Measurements from ENCODE around the gene CHCHD3.

The CHCHD3 gene

DNA sequence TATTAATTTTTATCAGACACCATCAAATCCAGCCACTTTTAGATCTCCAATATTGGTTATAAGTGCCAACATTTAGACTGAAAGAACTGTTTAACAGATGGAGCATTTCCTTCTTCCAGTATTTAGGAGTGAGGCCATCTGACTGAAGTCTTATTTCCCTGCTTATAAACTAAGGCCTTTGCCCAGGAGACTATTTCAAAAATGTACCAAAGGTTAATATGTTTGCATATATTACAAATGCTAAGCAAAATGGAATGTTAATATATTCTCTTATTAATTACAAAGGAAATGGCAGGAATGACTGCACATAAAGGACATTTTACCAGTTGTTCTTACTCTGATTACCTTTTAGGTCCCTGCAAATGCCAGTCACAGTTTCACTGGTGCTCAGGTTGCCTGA lies 266.8 kb downstream of the CHCHD3 start:
- peaks cover 12% of the 10 kb centered on the region for H3K36me3 Mint-ChIP-seq (ENCODE audit: low read depth)
- H3K4me1 Mint-ChIP-seq (ENCODE audit: low read depth), result no peaks in the 10 kb centered on the region
- no peak overlapping the region for H3K4me3 Mint-ChIP-seq
- H3K27ac Mint-ChIP-seq, result no peak overlapping the region
- H3K9me3 Mint-ChIP-seq, result no peaks in the 10 kb centered on the region
- no peaks in the 10 kb centered on the region for H3K27me3 Mint-ChIP-seq
- intact Hi-C loops (cut with micrococcal nuclease), result no loop called here

- Mint-ChIP-seq H3K36me3 (ENCODE audit: low read depth) (peaks cover 12% of the 10 kb centered on the region), H3K27me3 (no peaks in the 10 kb centered on the region), H3K4me1 (ENCODE audit: low read depth) (no peaks in the 10 kb centered on the region), H3K27ac (no peak overlapping the region), H3K4me3 (no peak overlapping the region), H3K9me3 (no peaks in the 10 kb centered on the region)
- intact Hi-C loops (cut with micrococcal nuclease), result no loop called here
These were observed 271.3 kb downstream of the CHCHD3 start for GRCh38 chr7:132810561-132810960.

DNA sequence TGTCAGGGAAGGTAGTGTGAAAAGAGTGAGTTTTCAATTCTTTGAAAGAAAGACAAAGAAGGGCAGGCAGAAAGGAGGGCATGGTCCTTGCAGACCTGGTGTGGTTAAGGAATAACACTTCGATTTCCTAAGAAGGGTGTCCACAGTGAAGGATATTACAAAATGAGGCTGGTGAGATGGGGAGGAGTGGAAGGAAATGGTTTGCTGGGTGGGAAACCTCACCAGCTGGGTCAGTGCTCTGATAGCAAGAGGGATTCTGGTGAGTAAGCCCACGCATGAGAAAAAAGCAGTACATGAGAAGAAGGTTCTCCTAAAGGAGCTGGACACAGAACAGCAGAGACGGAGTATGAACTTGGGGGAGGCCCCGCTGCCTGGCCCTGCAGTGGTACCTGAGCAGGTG lies 275.1 kb downstream of the CHCHD3 start:
- H3K27me3 Mint-ChIP-seq, result no peaks in the 10 kb centered on the region
- peaks cover 11% of the 10 kb centered on the region for H3K36me3 Mint-ChIP-seq (ENCODE audit: low read depth)
- intact Hi-C loops (cut with micrococcal nuclease), result no loop called here
- H3K9me3 Mint-ChIP-seq, result no peaks in the 10 kb centered on the region
- no peak overlapping the region for H3K4me3 Mint-ChIP-seq
- H3K4me1 Mint-ChIP-seq (ENCODE audit: low read depth), result no peaks in the 10 kb centered on the region
- no peak overlapping the region for H3K27ac Mint-ChIP-seq

DNA sequence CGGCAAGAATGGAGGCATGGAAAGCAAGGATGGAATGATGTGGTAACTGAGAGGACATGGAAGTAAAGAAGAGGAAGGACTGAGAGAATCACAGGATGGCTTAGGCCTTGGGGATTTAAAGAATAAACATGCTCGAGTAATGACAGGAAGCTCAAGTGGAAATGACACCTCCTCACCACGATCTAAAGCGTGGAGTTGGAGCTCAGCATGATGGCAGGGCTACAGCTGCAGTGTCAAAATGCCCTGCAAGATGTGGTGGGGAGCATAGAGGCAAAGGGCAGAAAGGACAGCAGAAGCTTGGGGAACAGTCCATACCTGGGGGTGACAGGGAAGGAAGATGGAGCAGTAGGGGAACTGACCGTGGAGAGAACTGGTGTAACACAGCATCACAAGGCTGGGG lies 276.1 kb downstream of the CHCHD3 start:
- no peak overlapping the region for H3K4me3 Mint-ChIP-seq
- H3K9me3 Mint-ChIP-seq, result no peaks in the 10 kb centered on the region
- no peaks in the 10 kb centered on the region for H3K4me1 Mint-ChIP-seq (ENCODE audit: low read depth)
- H3K27me3 Mint-ChIP-seq, result no peaks in the 10 kb centered on the region
- intact Hi-C loops (cut with micrococcal nuclease), result no loop called here
- no peak overlapping the region for H3K27ac Mint-ChIP-seq
- H3K36me3 Mint-ChIP-seq (ENCODE audit: low read depth), result peaks cover under 1% of the 10 kb centered on the region

DNA sequence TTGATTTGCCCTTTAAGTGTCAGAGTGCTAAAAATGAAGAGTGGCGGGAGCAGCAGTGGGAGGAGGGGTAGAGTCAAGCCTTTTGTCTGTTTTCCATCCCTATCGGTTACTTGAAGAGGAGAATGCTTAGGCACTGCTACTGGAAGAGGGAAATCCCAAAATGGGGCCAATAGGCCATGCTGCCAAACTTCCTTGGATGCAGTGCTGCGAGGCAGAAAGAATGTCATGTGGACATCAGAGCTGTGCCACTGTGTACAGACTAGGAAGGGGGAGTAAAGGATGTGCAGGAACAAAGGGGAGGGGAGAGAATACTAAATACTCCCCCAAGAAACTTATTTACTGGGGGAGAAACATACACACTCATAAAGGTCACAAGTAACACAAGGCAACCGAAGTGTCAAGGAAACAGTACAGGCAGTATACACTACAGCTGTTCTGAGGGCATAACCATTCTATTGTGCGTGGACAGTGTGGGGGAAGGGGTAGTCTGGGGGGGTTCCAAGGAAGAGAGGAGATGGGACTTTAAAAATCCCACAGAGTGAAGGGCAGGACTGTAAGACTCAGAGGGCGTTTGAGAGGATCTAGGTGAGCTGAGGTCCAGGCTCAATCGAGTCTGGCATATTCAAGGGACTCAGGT lies 276.9 kb downstream of the CHCHD3 start:
- H3K9me3 Mint-ChIP-seq, result no peaks in the 10 kb centered on the region
- no peak overlapping the region for H3K4me3 Mint-ChIP-seq
- H3K4me1 Mint-ChIP-seq (ENCODE audit: low read depth), result no peaks in the 10 kb centered on the region
- intact Hi-C loops (cut with micrococcal nuclease), result no loop called here
- no peaks in the 10 kb centered on the region for H3K27me3 Mint-ChIP-seq
- no peak overlapping the region for H3K27ac Mint-ChIP-seq
- no peaks in the 10 kb centered on the region for H3K36me3 Mint-ChIP-seq (ENCODE audit: low read depth)

DNA sequence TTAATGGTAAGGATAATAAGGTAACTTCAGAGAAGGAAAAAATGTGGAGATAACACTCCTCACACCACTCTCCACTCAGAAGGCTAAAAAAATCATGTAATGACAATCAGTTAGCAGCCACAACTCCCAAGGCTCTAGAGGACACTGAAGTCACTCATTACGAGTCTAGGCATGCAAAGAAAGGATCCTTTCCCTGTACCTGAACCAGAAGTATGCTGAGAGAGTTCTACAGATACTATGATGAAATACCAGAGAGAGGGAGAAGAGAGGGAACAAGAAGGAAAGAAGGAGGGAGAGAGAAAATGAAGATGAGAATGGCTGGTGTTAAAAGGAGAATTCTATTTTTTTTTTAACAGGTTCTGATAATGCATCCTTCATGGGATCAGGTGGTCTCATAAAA lies 281.4 kb downstream of the CHCHD3 start:
- no peaks in the 10 kb centered on the region for H3K4me1 Mint-ChIP-seq (ENCODE audit: low read depth)
- H3K4me3 Mint-ChIP-seq, result no peak overlapping the region
- intact Hi-C loops (cut with micrococcal nuclease), result no loop called here
- peaks cover 15% of the 10 kb centered on the region for H3K36me3 Mint-ChIP-seq (ENCODE audit: low read depth)
- no peaks in the 10 kb centered on the region for H3K9me3 Mint-ChIP-seq
- no peaks in the 10 kb centered on the region for H3K27me3 Mint-ChIP-seq
- H3K27ac Mint-ChIP-seq, result no peak overlapping the region

GRCh38 chr7:132799081-132799413 lies 282.8 kb downstream of the CHCHD3 start:
- intact Hi-C loops (cut with micrococcal nuclease), result no loop called here
- no peak overlapping the region for H3K4me3 Mint-ChIP-seq
- H3K4me1 Mint-ChIP-seq (ENCODE audit: low read depth), result no peaks in the 10 kb centered on the region
- H3K36me3 Mint-ChIP-seq (ENCODE audit: low read depth), result peaks cover 28% of the 10 kb centered on the region
- no peak overlapping the region for H3K27ac Mint-ChIP-seq
- H3K9me3 Mint-ChIP-seq, result no peaks in the 10 kb centered on the region
- H3K27me3 Mint-ChIP-seq, result no peaks in the 10 kb centered on the region

DNA sequence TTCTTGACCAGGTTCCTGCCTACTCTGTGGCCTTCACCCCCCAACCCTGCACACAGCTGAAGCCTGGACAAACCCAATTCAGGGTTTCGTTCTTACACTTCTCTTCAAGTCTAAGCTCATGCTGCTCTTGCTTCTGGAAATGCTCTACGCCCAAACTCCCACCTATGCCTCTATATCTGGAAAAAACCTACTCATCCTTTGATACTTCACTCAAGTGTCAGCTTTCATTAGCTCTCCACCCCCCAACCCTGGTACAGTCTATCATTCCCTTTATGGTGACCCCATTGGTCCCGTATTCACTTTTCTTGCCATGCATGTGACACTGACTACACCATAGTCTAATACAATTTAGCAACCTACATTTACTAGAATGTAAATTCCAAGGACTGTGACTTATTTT lies 284.7 kb downstream of the CHCHD3 start:
- intact Hi-C loops (cut with micrococcal nuclease), result no loop called here
- Mint-ChIP-seq H3K4me1 (ENCODE audit: low read depth) (peaks cover 8% of the 10 kb centered on the region), H3K9me3 (no peaks in the 10 kb centered on the region), H3K27me3 (no peaks in the 10 kb centered on the region), H3K27ac (no peak overlapping the region), H3K4me3 (no peak overlapping the region), H3K36me3 (ENCODE audit: low read depth) (peaks cover 35% of the 10 kb centered on the region)

GRCh38 chr7:132793474-132793873 lies 288.4 kb downstream of the CHCHD3 start:
- no peaks in the 10 kb centered on the region for H3K9me3 Mint-ChIP-seq
- H3K4me1 Mint-ChIP-seq (ENCODE audit: low read depth), result peaks cover 8% of the 10 kb centered on the region
- H3K4me3 Mint-ChIP-seq, result no peak overlapping the region
- intact Hi-C loops (cut with micrococcal nuclease), result no loop called here
- H3K36me3 Mint-ChIP-seq (ENCODE audit: low read depth), result peaks cover 54% of the 10 kb centered on the region
- H3K27me3 Mint-ChIP-seq, result no peaks in the 10 kb centered on the region
- H3K27ac Mint-ChIP-seq, result no peak overlapping the region

DNA sequence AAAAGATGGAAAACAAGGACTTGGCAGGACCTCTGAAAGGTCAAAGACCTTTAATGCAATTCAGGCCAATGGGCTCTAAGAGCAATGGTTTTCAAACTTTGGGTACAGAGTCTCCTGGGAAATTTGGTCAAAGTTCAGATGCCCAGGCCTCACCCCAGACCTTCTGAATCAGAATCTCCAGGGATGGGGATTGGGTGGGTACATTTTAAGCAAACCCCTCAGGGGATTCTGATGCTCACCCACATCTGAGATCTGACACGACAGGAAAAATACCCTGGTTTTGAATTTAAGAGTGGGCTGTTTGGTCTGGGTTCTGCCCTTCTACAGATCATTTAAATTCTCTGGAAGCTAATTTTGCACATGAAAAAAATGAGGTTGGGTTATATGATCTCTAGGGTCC lies 290.9 kb downstream of the CHCHD3 start:
- H3K36me3 Mint-ChIP-seq (ENCODE audit: low read depth), result peaks cover 56% of the 10 kb centered on the region
- intact Hi-C loops (cut with micrococcal nuclease), result no loop called here
- H3K9me3 Mint-ChIP-seq, result no peaks in the 10 kb centered on the region
- H3K4me1 Mint-ChIP-seq (ENCODE audit: low read depth), result peaks cover 8% of the 10 kb centered on the region
- no peak overlapping the region for H3K27ac Mint-ChIP-seq
- H3K4me3 Mint-ChIP-seq, result no peak overlapping the region
- no peaks in the 10 kb centered on the region for H3K27me3 Mint-ChIP-seq

DNA sequence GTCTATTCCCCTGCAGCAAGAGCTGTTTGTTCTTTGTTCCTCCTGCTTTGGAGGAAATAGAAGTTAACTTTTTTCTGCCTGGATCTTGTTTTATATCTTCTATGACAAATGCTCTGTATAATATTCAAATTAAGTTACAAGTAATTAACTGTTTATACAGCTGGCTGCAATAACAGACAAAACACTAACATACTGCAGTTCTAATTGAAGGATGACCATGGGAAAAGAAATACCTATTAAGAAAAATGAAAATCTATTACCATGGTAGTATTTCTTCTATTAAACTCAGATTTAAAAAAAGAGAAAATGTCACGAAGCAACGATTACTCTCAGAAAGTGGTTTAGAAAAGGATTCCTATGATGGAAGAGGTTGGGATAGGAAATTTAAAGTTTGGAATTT lies 291.8 kb downstream of the CHCHD3 start:
- intact Hi-C loops (cut with micrococcal nuclease), result no loop called here
- no peaks in the 10 kb centered on the region for H3K27me3 Mint-ChIP-seq
- H3K27ac Mint-ChIP-seq, result no peak overlapping the region

DNA sequence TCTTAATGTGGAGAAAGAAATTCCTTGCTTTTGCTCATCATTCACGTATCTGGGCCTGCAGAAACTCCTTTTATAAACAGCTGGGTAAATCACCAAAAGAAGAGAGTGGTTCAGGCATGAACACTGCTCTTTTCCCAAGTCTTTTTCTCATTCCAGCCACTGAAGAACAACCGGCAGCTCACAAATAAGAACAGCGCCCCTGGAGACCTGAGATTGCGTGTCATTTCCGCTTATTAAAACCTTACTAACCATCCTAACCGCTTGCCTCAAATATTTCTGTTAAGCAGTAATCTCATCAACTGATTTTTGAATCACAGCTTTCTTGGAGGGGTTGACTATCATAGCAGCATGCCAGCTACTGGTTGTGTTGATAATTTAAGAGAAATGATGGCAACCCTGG lies 292.6 kb downstream of the CHCHD3 start:
- peaks cover 57% of the 10 kb centered on the region for H3K36me3 Mint-ChIP-seq (ENCODE audit: low read depth)
- intact Hi-C loops (cut with micrococcal nuclease), result no loop called here

More for the DNA sequence above, 291.8 kb downstream of the CHCHD3 start:
- H3K4me3 Mint-ChIP-seq, result no peak overlapping the region
- no peaks in the 10 kb centered on the region for H3K9me3 Mint-ChIP-seq
- H3K4me1 Mint-ChIP-seq (ENCODE audit: low read depth), result peaks cover 8% of the 10 kb centered on the region
- H3K36me3 Mint-ChIP-seq (ENCODE audit: low read depth), result peaks cover 58% of the 10 kb centered on the region

GRCh38 chr7:132785870-132786269 lies 296.0 kb downstream of the CHCHD3 start:
- Mint-ChIP-seq H3K27me3 (no peaks in the 10 kb centered on the region), H3K27ac (no peak overlapping the region), H3K4me1 (ENCODE audit: low read depth) (peaks cover 5% of the 10 kb centered on the region), H3K36me3 (ENCODE audit: low read depth) (peaks cover 53% of the 10 kb centered on the region), H3K9me3 (no peaks in the 10 kb centered on the region), H3K4me3 (no peak overlapping the region)
- intact Hi-C loops (cut with micrococcal nuclease), result no loop called here

More for the DNA sequence above, 292.6 kb downstream of the CHCHD3 start:
- H3K9me3 Mint-ChIP-seq, result no peaks in the 10 kb centered on the region
- peaks cover 8% of the 10 kb centered on the region for H3K4me1 Mint-ChIP-seq (ENCODE audit: low read depth)
- no peaks in the 10 kb centered on the region for H3K27me3 Mint-ChIP-seq
- H3K4me3 Mint-ChIP-seq, result no peak overlapping the region
- no peak overlapping the region for H3K27ac Mint-ChIP-seq

DNA sequence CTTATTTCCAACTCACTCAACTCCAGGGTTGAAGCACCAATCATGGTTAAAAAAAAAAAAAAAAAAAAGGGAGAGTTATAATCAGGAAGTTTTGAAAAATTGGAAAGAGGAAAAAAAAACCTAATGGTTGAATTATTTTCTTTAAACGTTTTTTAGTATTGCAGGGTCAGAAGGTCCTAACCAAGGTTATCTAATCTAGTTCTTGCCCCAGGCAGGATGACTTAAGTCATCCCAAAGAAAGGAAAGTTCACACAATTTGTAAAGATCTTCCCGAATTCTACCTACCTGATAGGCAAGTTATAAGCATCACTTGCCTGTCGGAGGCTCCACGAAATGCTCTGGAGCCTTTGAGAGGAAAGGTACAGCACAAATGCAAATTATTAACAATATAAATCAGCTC lies 297.5 kb downstream of the CHCHD3 start:
- Mint-ChIP-seq H3K4me3 (no peak overlapping the region), H3K27ac (no peak overlapping the region), H3K4me1 (ENCODE audit: low read depth) (peaks cover 5% of the 10 kb centered on the region), H3K9me3 (no peaks in the 10 kb centered on the region), H3K36me3 (ENCODE audit: low read depth) (peaks cover 41% of the 10 kb centered on the region), H3K27me3 (no peaks in the 10 kb centered on the region)
- intact Hi-C loops (cut with micrococcal nuclease), result no loop called here

DNA sequence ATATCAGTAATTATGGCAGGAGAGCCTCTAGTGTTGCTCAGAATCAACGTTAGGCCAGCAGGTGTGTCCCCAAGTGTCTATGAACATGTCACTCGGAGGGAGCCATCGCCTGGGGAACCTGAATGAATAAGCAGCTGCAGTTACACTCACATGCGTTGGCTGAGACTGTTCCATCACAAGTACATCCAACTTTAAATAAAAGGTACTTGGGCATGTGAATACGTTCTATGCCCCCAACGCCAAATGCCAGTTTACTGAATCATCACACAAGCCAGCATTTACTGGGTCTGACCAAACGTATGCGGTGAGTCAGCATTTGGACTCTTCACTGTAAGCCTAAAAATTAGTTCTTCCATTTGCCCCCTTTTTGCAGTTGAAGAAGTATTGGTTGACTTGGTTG lies 298.1 kb downstream of the CHCHD3 start:
- Mint-ChIP-seq H3K4me3 (no peak overlapping the region), H3K4me1 (ENCODE audit: low read depth) (peaks cover 5% of the 10 kb centered on the region), H3K36me3 (ENCODE audit: low read depth) (peaks cover 39% of the 10 kb centered on the region), H3K27me3 (no peaks in the 10 kb centered on the region), H3K27ac (no peak overlapping the region), H3K9me3 (no peaks in the 10 kb centered on the region)
- intact Hi-C loops (cut with micrococcal nuclease), result no loop called here
